ENCODE results near the gene ADARB2.
"Not testable (repeated sequence)": the region's sequence is repeated elsewhere in the genome, so short reads cannot be mapped to it uniquely, and the experiment has no call there.

Gene ADARB2

DNA sequence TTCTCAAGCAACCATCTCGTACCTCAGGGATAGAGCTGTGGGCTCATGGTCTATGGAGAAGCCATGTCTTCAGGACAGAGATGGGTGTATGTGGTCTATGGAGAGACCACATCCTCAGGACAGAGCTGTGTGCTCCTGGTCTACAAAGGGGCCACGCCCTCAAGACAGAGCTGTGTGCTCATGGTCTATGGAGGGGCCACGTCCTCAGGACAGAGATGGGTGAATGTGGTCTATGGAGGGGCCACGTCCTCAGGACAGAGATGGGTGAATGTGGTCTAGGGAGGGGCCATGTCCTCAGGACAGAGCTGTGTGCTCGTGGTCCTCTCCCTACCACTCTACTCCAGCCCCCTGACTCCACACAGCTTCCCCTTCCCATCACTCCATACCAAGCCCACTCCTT lies 563.3 kb downstream of the ADARB2 start:
- H3K9me3 Mint-ChIP-seq, result no peaks in the 10 kb centered on the region
- H3K4me1 Mint-ChIP-seq, result no peaks in the 10 kb centered on the region
- H3K27ac Mint-ChIP-seq, result no peak overlapping the region

GRCh38 chr10:1173091-1173490 lies 564.2 kb downstream of the ADARB2 start:
- Mint-ChIP-seq H3K9me3 (no peaks in the 10 kb centered on the region), H3K4me1 (no peaks in the 10 kb centered on the region), H3K36me3 (no peaks in the 10 kb centered on the region), H3K27me3 (no peaks in the 10 kb centered on the region), H3K4me3 (no peak overlapping the region), H3K27ac (no peak overlapping the region)

More for the DNA sequence above, 563.3 kb downstream of the ADARB2 start:
- Mint-ChIP-seq H3K27me3 (no peaks in the 10 kb centered on the region), H3K36me3 (no peaks in the 10 kb centered on the region), H3K4me3 (no peak overlapping the region)

- peaks cover 2% of the 10 kb centered on the region for H3K27me3 Mint-ChIP-seq
- H3K4me3 Mint-ChIP-seq, result no peak overlapping the region
- H3K4me1 Mint-ChIP-seq, result no peaks in the 10 kb centered on the region
- peaks cover 1% of the 10 kb centered on the region for H3K36me3 Mint-ChIP-seq
- no peaks in the 10 kb centered on the region for H3K9me3 Mint-ChIP-seq
- no peak overlapping the region for H3K27ac Mint-ChIP-seq
These were observed 564.9 kb downstream of the ADARB2 start for GRCh38 chr10:1172256-1172984.

- Mint-ChIP-seq H3K27ac (no peak overlapping the region), H3K27me3 (peaks cover 3% of the 10 kb centered on the region), H3K36me3 (peaks cover 2% of the 10 kb centered on the region), H3K9me3 (no peaks in the 10 kb centered on the region), H3K4me3 (no peak overlapping the region), H3K4me1 (no peaks in the 10 kb centered on the region)
These were observed 565.7 kb downstream of the ADARB2 start for GRCh38 chr10:1171586-1171985.

DNA sequence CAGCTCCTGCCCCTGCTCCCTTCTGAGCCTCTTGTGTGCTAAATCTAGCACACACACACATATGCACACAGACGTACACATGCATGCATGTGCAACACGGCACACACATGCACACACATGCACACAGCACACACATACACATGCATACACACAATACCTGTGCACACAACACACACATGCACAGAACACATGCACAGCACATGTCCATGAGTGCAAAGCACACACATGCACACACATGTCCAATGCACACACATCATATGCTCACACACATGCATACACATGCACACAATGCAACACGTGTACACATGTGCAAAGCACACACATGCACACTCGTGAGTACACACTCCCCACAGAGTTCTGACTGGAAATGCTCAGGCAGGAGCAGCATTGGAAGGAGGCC lies 566.1 kb downstream of the ADARB2 start:
- Mint-ChIP-seq H3K27ac (no peak overlapping the region), H3K36me3 (peaks cover 2% of the 10 kb centered on the region), H3K27me3 (peaks cover 3% of the 10 kb centered on the region), H3K9me3 (no peaks in the 10 kb centered on the region), H3K4me3 (no peak overlapping the region), H3K4me1 (no peaks in the 10 kb centered on the region)

- no peak overlapping the region for H3K4me3 Mint-ChIP-seq
- H3K27me3 Mint-ChIP-seq, result peaks cover 3% of the 10 kb centered on the region
- no peaks in the 10 kb centered on the region for H3K4me1 Mint-ChIP-seq
- no peak overlapping the region for H3K27ac Mint-ChIP-seq
- H3K36me3 Mint-ChIP-seq, result peaks cover 2% of the 10 kb centered on the region
- H3K9me3 Mint-ChIP-seq, result no peaks in the 10 kb centered on the region
These were observed 566.5 kb downstream of the ADARB2 start for GRCh38 chr10:1170867-1171180.

DNA sequence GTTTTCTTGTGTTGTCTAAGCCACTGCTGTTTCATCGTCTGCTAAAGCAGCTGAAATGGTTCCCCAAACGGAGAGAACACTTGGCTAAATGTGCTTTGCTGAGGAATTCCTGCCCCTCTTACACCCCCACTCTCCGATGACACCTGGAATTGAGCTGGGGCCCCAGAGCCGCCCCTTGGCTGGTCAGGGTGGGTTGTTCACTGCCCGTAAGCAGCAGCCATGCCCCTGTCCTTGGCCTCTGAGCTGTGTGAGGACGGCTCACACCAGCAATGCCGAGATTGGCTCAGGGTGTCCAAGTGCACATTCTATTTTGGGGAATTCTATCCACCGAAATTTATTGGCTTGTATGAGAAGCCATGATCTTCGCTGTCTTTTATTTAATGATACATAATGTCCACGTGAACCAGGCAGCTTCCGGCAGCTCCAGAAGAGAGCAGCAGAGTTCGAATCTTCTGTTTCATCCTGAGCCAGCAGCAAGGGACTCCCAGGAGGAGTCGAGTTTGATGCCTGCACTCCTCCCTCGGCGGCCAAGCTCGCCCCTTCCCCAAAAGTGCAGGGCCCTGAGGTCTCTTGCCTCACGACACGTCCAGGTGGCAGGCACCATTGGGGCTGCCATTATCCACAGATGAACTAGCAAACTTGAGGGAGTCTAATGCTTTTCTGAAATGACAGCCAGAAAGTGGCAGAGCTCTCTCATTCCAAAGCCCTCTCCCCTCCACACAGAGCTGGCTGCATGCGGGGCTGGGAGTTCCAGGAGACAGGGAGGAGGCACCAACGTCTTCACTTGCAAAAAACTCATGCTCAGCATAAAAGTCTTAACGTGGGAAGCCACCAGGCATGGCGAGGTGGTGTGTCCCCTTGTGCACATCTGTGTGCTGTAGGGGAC lies 567.1 kb downstream of the ADARB2 start:
- Mint-ChIP-seq H3K27me3 (peaks cover 3% of the 10 kb centered on the region), H3K27ac (no peak overlapping the region), H3K4me3 (no peak overlapping the region), H3K4me1 (no peaks in the 10 kb centered on the region), H3K36me3 (peaks cover 2% of the 10 kb centered on the region), H3K9me3 (no peaks in the 10 kb centered on the region)

DNA sequence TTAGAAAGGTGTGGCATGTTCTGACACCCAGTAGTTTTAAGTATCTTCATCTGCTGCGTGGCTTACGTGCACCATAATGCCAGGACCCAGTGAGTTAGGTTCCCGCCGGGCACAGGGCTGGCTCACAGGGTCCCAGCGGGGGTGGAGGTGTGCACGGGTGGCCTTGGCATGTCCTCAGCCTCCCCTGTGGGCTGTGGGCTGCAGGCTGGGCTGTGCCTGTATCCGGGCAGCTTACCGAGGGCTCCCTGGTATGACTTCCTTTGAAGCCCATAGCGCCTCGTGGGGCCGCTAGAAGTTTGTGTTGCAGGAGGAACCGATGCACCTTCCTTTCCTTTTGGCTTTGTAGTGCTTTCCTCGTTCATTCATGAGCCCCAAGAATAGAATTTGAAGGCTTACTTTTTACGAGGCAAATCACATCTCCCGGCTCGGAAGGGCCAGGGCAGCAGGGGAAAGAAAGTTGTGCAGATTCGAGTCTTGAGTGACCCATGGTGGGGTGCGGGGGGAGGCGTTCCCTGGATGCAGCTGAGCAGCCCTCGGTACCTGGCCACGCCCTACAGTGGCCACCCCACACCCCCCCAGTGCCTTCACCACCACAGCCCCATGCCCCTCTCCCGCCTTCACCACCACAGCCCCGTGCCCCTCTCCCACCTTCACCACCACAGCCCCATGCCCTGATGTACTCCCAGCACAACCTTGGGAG lies 568.0 kb downstream of the ADARB2 start:
- Mint-ChIP-seq H3K27me3 (peaks cover 3% of the 10 kb centered on the region), H3K9me3 (no peaks in the 10 kb centered on the region)

GRCh38 chr10:1168763-1169162 lies 568.6 kb downstream of the ADARB2 start:
- no peak overlapping the region for H3K27ac Mint-ChIP-seq
- peaks cover 2% of the 10 kb centered on the region for H3K36me3 Mint-ChIP-seq
- H3K4me3 Mint-ChIP-seq, result no peak overlapping the region
- no peaks in the 10 kb centered on the region for H3K9me3 Mint-ChIP-seq
- H3K4me1 Mint-ChIP-seq, result no peaks in the 10 kb centered on the region
- peaks cover 3% of the 10 kb centered on the region for H3K27me3 Mint-ChIP-seq

More for the DNA sequence above, 568.0 kb downstream of the ADARB2 start:
- peaks cover 2% of the 10 kb centered on the region for H3K36me3 Mint-ChIP-seq
- H3K4me3 Mint-ChIP-seq, result no peak overlapping the region
- H3K27ac Mint-ChIP-seq, result no peak overlapping the region
- no peaks in the 10 kb centered on the region for H3K4me1 Mint-ChIP-seq

- Mint-ChIP-seq H3K4me3 (no peak overlapping the region), H3K4me1 (no peaks in the 10 kb centered on the region), H3K9me3 (no peaks in the 10 kb centered on the region), H3K27ac (no peak overlapping the region), H3K36me3 (peaks cover 2% of the 10 kb centered on the region), H3K27me3 (peaks cover 3% of the 10 kb centered on the region)
These were observed 570.5 kb downstream of the ADARB2 start for GRCh38 chr10:1166828-1167275.

DNA sequence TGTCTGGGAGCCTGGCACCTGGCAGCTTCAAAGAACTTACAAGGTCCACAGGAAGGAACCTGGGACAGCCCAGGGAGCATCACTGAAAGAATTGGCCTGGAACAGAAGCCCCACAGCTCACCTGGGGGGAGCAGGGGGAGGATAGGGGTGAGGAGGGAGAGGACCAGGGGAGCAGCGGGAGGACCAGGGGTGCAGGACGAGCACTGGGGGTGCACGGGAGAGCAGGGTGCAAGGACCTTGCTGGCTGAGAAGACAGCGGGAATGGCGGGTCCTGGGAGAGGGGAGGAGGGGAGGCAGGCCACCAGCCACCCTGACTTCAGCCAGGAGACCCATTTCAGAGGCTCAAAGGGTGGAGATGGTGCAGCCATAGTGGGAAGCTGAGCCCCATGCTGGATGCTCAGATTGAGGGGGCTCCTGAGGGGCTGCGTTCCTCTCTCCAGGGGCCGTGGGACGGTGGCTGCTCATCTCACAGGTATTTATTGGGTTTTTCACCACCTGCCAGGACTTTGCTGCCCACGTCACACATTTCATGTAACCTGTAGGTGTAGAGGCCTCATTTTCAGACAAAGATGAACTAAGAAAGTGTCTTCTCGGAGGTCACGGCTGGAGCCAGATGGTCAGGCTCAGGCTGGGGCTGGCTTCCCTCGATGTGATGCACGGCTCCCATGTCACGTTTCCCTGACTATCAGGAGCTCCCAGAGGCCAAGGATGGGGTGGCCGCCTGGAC lies 571.1 kb downstream of the ADARB2 start:
- Mint-ChIP-seq H3K27ac (no peak overlapping the region), H3K9me3 (no peaks in the 10 kb centered on the region), H3K4me3 (no peak overlapping the region), H3K4me1 (no peaks in the 10 kb centered on the region), H3K27me3 (peaks cover 3% of the 10 kb centered on the region), H3K36me3 (peaks cover 2% of the 10 kb centered on the region)

GRCh38 chr10:1163831-1164230 lies 573.5 kb downstream of the ADARB2 start:
- H3K4me1 Mint-ChIP-seq, result no peaks in the 10 kb centered on the region
- H3K36me3 Mint-ChIP-seq, result peaks cover 2% of the 10 kb centered on the region
- H3K27ac Mint-ChIP-seq, result no peak overlapping the region
- no peaks in the 10 kb centered on the region for H3K9me3 Mint-ChIP-seq
- peaks cover 3% of the 10 kb centered on the region for H3K27me3 Mint-ChIP-seq
- H3K4me3 Mint-ChIP-seq, result no peak overlapping the region

GRCh38 chr10:1163204-1163660 lies 574.1 kb downstream of the ADARB2 start:
- Mint-ChIP-seq H3K9me3 (no peaks in the 10 kb centered on the region), H3K27me3 (peaks cover 3% of the 10 kb centered on the region), H3K4me3 (no peak overlapping the region), H3K36me3 (peaks cover 2% of the 10 kb centered on the region), H3K4me1 (no peaks in the 10 kb centered on the region), H3K27ac (no peak overlapping the region)

- no peak overlapping the region for H3K4me3 Mint-ChIP-seq
These were observed 574.7 kb downstream of the ADARB2 start for GRCh38 chr10:1162481-1163203.

GRCh38 chr10:1161315-1161673 lies 576.0 kb downstream of the ADARB2 start:
- not testable (repeated sequence) for H3K9me3 Mint-ChIP-seq, H3K27ac Mint-ChIP-seq, H3K4me1 Mint-ChIP-seq, H3K36me3 Mint-ChIP-seq, H3K4me3 Mint-ChIP-seq, H3K27me3 Mint-ChIP-seq

More at GRCh38 chr10:1162481-1163203, 574.7 kb downstream of the ADARB2 start:
- Mint-ChIP-seq H3K36me3 (peaks cover 2% of the 10 kb centered on the region), H3K27ac (no peak overlapping the region), H3K9me3 (no peaks in the 10 kb centered on the region), H3K4me1 (no peaks in the 10 kb centered on the region), H3K27me3 (peaks cover 3% of the 10 kb centered on the region)
